Fibroblast of skin of scalp (primary cell): ENCODE data around the gene MAPK4.
"Not testable (repeated sequence)": the region's sequence is repeated elsewhere in the genome, so short reads cannot be mapped to it uniquely, and the experiment has no call there.

Source experiments
- DNase-seq: peaks from one replicate; pipeline ENCODE4 v3.0.0-alpha.2; 2013

MAPK4 gene

GRCh38 chr18:50578030-50578429, 18.1 kb downstream of the MAPK4 start:
- no peak for DNase-seq

GRCh38 chr18:50578651-50579050, 18.8 kb downstream of the MAPK4 start:
- no peak for DNase-seq

- DNase-seq, result no peak
Observed at GRCh38 chr18:50579061-50579774, 19.3 kb downstream of the MAPK4 start.

GRCh38 chr18:50581517-50581916, 21.6 kb downstream of the MAPK4 start:
- no peak for DNase-seq

- no peak for DNase-seq
Observed at GRCh38 chr18:50582500-50582899, 22.6 kb downstream of the MAPK4 start.

- DNase-seq, result no peak
Observed at GRCh38 chr18:50586710-50587109, 26.8 kb downstream of the MAPK4 start.

GRCh38 chr18:50590593-50590992, 30.7 kb downstream of the MAPK4 start:
- DNase-seq, result no peak

- DNase-seq, result no peak
Observed at GRCh38 chr18:50594012-50594411, 34.1 kb downstream of the MAPK4 start.

GRCh38 chr18:50594942-50595341, 35.1 kb downstream of the MAPK4 start:
- DNase-seq, result no peak

- DNase-seq, result peak; percentile 31
Observed at GRCh38 chr18:50602466-50602865, 42.6 kb downstream of the MAPK4 start.

GRCh38 chr18:50606609-50607008, 46.7 kb downstream of the MAPK4 start:
- DNase-seq, result no peak

- DNase-seq, result no peak
Observed at GRCh38 chr18:50607378-50607926, 47.6 kb downstream of the MAPK4 start.

GRCh38 chr18:50609171-50609570, 49.3 kb downstream of the MAPK4 start:
- not testable (repeated sequence) for DNase-seq

- DNase-seq, result no peak
Observed at GRCh38 chr18:50610349-50610748, 50.5 kb downstream of the MAPK4 start.

- no peak for DNase-seq
Observed at GRCh38 chr18:50611529-50611941, 51.6 kb downstream of the MAPK4 start.

GRCh38 chr18:50614838-50615237, 55.0 kb downstream of the MAPK4 start:
- no peak for DNase-seq

- no peak for DNase-seq
Observed at GRCh38 chr18:50616484-50617048, 56.7 kb downstream of the MAPK4 start.

GRCh38 chr18:50619861-50620275, 60.0 kb downstream of the MAPK4 start:
- DNase-seq, result no peak

- no peak for DNase-seq
Observed at GRCh38 chr18:50620319-50620718, 60.4 kb downstream of the MAPK4 start.

- no peak for DNase-seq
Observed at GRCh38 chr18:50621366-50621765, 61.5 kb downstream of the MAPK4 start.

GRCh38 chr18:50622320-50622719, 62.4 kb downstream of the MAPK4 start:
- DNase-seq, result no peak

GRCh38 chr18:50622865-50623393, 63.0 kb downstream of the MAPK4 start:
- no peak for DNase-seq

- no peak for DNase-seq
Observed at GRCh38 chr18:50623694-50624352, 63.9 kb downstream of the MAPK4 start.
